ENCODE results near the gene PILRB.

- TF ChIP-seq CTCF (IDR thresholded peaks at IDR 0.05), result no peak
- TF ChIP-seq POLR2A (IDR thresholded peaks at IDR 0.05), result no peak
These were observed 53.2 kb downstream of the PILRB start for GRCh38 chr7:100411101-100411500.

Measured in right lobe of liver (tissue), 4 donors.